Lower leg skin (tissue), 4 donors: ENCODE data around the gene TP53. TPM values are rescaled to one million over a fixed set of nuclear protein-coding genes. Genes with fewer than 3 reads are reported as not detected.

Experiments used
- DNase-seq, 2 donors: peaks; one replicate each; pipeline ENCODE4 v3.0.0-alpha.2; 2019; ENCODE audit warnings: low spot score in 2 of 2
- H3K4me3 ChIP-seq: fragments of 200-600 bp; sonication (generic); 2 replicates; pipeline ENCODE4 v1.5.1; 2017; ENCODE audit warnings: mild to moderate bottlenecking, low read depth; ENCODE audit not compliant: poor library complexity, severe bottlenecking
- POLR2A ChIP-seq, 2 donors: fragments of 450-650 bp; IDR thresholded peaks; one replicate each; pipeline ENCODE4 v1.6.1; 2016 to 2017; ENCODE audit warnings: antibody characterized with exemption in 2 of 2, mild to moderate bottlenecking in 1 of 2, moderate library complexity in 1 of 2
- WGBS, 2 donors: methylation state at CpG; one replicate each; pipeline ENCODE4 v1.1.5; 2018; 5-methylcytosine and 5-hydroxymethylcytosine counted together
- intact Hi-C: fragments of 100-400 bp; cut with DNase I; formaldehyde crosslinking; loops from one replicate; pipeline ENCODE4 v1.15.0; 2023; ENCODE audit warnings: low total_unique reads
- total RNA-seq, 4 donors: library from RNA; depleted of rRNA; stranded (reverse); fragments of >200 nt; gene quantifications; one replicate each; pipeline ENCODE4 v1.1.0, GENCODE V29; 2016
- TF ChIP-seq, protein P1 (sequence below), 3 donors: fragments of 450-650 bp; IDR thresholded peaks; one replicate each; pipeline ENCODE4 v1.5.1; 2016; ENCODE audit warnings: antibody characterized with exemption in 3 of 3, mild to moderate bottlenecking in 3 of 3, moderate library complexity in 2 of 3

The TP53 gene
- total RNA-seq, 4 donors from 2014 or later: 42.8 to 57.3 (median 50.8) TPM

DNA sequence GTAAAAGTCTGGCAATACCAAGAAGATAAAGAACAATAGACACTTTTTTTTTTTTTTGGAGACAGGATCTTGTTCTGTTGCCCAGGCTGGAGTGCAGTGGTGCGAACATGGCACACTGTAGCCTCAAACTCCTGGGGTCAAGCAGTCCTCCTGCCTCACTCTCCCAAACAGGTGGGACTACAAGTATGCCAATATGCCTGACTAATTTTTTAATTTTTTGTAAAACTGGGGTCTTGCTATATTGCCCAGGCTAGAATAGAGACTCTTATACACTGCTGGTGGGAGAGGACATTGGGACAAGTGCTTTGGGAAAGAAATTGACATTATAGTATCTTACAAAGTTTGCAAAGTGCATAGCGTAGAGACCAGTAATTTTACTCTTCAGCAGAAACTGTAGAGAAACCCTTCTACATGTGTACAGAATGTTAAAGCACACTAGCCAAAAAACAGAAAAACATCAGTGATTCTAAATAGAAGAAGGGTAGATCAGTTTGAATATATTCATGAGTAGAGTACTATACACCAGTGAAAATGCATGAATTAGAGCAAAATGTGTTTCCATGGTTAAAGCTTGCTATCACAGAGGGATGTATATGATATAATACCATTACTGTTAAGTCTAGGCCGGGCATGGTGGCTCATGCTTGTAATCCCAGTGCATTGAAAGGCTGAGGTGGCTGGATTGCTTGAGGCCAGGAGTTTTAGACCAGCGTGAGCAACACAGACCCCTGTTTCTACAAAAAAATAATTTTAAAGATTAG lies 10.7 kb upstream of the TP53 start:
- no peak for TF ChIP-seq POLR2A (IDR thresholded peaks at IDR 0.05)
- TF ChIP-seq, protein P1, sequence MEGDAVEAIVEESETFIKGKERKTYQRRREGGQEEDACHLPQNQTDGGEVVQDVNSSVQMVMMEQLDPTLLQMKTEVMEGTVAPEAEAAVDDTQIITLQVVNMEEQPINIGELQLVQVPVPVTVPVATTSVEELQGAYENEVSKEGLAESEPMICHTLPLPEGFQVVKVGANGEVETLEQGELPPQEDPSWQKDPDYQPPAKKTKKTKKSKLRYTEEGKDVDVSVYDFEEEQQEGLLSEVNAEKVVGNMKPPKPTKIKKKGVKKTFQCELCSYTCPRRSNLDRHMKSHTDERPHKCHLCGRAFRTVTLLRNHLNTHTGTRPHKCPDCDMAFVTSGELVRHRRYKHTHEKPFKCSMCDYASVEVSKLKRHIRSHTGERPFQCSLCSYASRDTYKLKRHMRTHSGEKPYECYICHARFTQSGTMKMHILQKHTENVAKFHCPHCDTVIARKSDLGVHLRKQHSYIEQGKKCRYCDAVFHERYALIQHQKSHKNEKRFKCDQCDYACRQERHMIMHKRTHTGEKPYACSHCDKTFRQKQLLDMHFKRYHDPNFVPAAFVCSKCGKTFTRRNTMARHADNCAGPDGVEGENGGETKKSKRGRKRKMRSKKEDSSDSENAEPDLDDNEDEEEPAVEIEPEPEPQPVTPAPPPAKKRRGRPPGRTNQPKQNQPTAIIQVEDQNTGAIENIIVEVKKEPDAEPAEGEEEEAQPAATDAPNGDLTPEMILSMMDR (IDR thresholded peaks at IDR 0.05): no peak
- intact Hi-C loops: no loop called here
- no peak overlapping the region for H3K4me3 ChIP-seq
- DNase-seq: no peak
- WGBS, 2 donors: 95 to 98% methylated on average over 4 of the region's 4 CpGs

DNA sequence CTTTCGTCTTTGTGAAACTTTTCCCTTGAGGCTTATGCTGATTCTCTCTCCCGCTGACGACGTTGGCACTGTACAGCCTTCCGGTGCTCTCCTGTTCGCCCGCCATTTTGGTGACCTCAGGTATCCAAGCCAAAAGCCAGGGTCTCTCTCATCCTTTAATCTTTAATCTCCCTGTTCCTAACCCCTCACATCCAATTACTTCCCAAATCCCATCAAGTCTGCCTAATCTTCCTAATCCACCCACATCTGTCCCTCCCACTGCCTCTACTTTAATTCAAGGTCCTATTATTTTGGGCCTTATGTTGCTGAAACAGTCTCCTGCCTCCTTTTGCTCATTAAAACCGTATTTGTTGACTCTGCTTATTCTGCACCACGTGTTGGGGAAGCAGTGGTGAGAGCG lies 8.3 kb upstream of the TP53 start:
- DNase-seq: no peak
- TF ChIP-seq, protein P1 (IDR thresholded peaks at IDR 0.05): no peak
- TF ChIP-seq POLR2A (IDR thresholded peaks at IDR 0.05): no peak
- intact Hi-C loops: no loop called here
- WGBS, 2 donors: 95 to 98% methylated on average over 10 of the region's 10 CpGs
- H3K4me3 ChIP-seq: no peak overlapping the region

DNA sequence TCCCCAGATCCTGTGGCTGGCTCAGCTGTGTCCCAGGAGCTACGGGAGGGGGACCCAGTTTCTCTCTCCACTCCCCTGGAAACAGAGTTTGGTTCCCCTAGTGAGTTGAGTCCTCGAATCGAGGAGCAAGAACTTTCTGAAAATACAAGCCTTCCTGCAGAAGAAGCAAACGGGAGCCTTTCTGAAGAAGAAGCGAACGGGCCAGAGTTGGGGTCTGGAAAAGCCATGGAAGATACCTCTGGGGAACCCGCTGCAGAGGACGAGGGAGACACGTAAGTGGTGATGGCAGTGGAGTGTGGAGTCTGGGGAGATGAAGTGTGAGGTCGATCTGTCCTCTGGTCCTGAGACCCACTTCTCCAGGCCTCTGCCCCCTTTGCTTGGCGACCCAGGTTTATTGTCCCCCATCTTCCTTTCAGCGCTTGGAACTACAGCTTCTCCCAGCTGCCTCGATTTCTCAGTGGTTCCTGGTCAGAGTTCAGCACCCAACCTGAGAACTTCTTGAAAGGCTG lies 1.6 kb upstream of the TP53 start:
- 9 to 15% methylated on average over 12 to 13 of the region's 13 CpGs for WGBS, 2 donors
- H3K4me3 ChIP-seq: peak overlapping the region; percentile 22
- TF ChIP-seq, protein P1 (IDR thresholded peaks at IDR 0.05): no peak
- no peak for TF ChIP-seq POLR2A (IDR thresholded peaks at IDR 0.05)
- intact Hi-C loops: no loop called here
- no peak for DNase-seq

DNA sequence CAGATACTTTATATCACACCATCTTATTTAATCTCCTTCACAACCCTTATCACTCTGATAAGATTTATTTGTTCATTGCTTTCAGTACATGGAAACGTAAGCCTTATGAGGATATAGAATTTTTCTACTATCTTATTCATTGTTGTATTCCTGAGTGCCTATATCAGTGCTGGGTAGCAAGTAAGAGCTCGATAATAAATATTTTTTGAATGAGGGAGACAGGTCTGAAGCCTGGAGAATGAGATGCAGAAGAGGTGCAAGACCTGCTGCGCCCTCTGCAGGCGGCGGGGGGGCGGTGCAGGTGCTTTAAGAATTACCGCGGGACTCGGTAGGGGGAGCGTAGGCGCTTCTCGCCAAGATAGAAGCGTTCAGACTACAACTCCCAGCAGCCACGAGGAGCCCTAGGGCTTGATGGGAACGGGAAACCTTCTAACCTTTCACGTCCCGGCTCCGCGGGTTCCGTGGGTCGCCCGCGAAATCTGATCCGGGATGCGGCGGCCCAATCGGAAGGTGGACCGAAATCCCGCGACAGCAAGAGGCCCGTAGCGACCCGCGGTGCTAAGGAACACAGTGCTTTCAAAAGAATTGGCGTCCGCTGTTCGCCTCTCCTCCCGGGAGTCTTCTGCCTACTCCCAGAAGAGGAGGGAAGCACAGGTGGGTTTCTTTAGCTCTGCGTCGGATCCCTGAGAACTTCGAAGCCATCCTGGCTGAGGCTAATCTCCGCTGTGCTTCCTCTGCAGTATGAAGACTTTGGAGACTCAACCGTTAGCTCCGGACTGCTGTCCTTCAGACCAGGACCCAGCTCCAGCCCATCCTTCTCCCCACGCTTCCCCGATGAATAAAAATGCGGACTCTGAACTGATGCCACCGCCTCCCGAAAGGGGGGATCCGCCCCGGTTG lies 868 bp upstream of the TP53 start, which contains the start of gene WRAP53:
Gene WRAP53 (plus strand): TSS at position 570 of the 900 bp plus-strand sequence. CDS start 172 bp downstream, at position 742.
- 0% methylated on average over 34 to 51 of the region's 51 CpGs for WGBS, 2 donors
- TF ChIP-seq, protein P1 (IDR thresholded peaks at IDR 0.05): peak in 2 of 3 donors; percentile 75 to 98
- TF ChIP-seq POLR2A (IDR thresholded peaks at IDR 0.05): no peak
- peak; percentile 99 for DNase-seq
- peak within 1 kb of the TSS; percentile 88 for H3K4me3 ChIP-seq
- intact Hi-C loops: no loop called here

DNA sequence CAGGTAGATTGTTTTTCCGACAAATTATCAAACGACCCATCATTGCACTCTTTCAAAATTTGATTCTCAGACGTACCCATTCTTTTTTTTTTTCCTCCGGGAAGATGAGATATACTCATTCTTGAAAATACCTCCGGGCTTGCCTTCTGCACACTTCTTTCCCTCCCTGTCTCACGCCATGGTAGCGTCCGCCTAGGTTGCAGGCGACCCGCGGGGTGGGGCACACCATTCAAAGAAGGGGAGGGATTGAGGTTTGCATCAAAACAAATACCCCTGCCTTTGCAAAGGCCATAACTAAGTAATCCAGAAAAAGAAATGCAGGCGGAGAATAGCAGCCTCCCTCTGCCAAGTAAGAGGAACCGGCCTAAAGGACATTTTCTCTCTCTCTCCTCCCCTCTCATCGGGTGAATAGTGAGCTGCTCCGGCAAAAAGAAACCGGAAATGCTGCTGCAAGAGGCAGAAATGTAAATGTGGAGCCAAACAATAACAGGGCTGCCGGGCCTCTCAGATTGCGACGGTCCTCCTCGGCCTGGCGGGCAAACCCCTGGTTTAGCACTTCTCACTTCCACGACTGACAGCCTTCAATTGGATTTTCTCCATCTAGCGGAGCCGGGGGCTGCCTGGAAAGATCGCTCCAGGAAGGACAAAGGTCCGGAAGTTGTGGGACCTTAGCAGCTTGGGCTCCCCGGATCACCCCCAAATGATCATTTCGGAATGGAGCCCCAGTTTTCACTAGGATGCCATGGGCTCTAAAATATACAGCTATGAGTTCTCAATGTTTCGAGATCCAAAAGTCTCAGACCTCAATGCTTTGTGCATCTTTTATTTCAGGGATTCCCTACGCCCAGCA lies 843 bp downstream of the TP53 start:
- peak; percentile 70 to 95 for DNase-seq
- peak overlapping the region; percentile 88 for H3K4me3 ChIP-seq
- intact Hi-C loops: no loop called here
- no peak for TF ChIP-seq POLR2A (IDR thresholded peaks at IDR 0.05)
- TF ChIP-seq, protein P1 (IDR thresholded peaks at IDR 0.05): peak in 1 of 3 donors; percentile 19
- 0 to 1% methylated on average over 30 of the region's 30 CpGs for WGBS, 2 donors
